Adrenal gland (tissue), 12 donors: ENCODE results near the gene PRDM12. TPM values are rescaled to one million over a fixed set of nuclear protein-coding genes. Genes with fewer than 3 reads are reported as not detected.
A peak's percentile ranks its signal among the peaks of the same experiment; 100 is the strongest.

ENCODE experiments used
- DNase-seq, 7 donors: peaks; one replicate each; pipeline ENCODE4 v3.0.0-alpha.2; 2019 to 2020
- H3K27ac ChIP-seq, 5 donors: fragments of 200-600 bp; sonication (generic) in 4 of 5; 1 replicate in 3 of 5; 2 replicates in 2 of 5; pipeline versions ENCODE4 v1.5.1 to v1.8.0; 2016 to 2020; ENCODE audit warnings: mild to moderate bottlenecking in 1 of 5
- H3K27me3 ChIP-seq: fragments of 200-600 bp; 2 replicates; pipeline ENCODE4 v1.8.0; 2021
- H3K36me3 ChIP-seq, 2 donors: fragments of 200-600 bp; replicated peaks in 1 of 2; 1 replicate in 1 of 2; 2 replicates in 1 of 2; pipeline versions ENCODE4 v1.5.1 to v1.8.0; 2018 to 2022
- H3K4me1 ChIP-seq, 2 donors: fragments of 200-600 bp; replicated peaks in 1 of 2; 1 replicate in 1 of 2; 2 replicates in 1 of 2; pipeline versions ENCODE4 v1.5.1 to v1.8.0; 2018 to 2021
- H3K4me3 ChIP-seq, 4 donors: fragments of 200-600 bp; sonication (generic) in 3 of 4; one replicate each; pipeline ENCODE4 v1.5.1; 2016 to 2018
- H3K9me3 ChIP-seq, 3 donors: fragments of 200-600 bp; sonication (generic) in 1 of 3; replicated peaks in 1 of 3; 1 replicate in 2 of 3; 2 replicates in 1 of 3; pipeline versions ENCODE4 v1.5.1 to v1.8.0; 2016 to 2021
- POLR2A ChIP-seq, 2 donors: fragments of 450-650 bp; IDR thresholded peaks; one replicate each; pipeline ENCODE4 v1.6.1; 2017; ENCODE audit warnings: antibody characterized with exemption in 2 of 2, mild to moderate bottlenecking in 2 of 2, moderate library complexity in 1 of 2
- WGBS, 4 donors: extraction: QIAGEN DNeasy Blood & Tissue Kit in 2 of 4; methylation state at CpG; one replicate each; pipeline versions ENCODE4 v1.1.5 to v1.1.7; 2013 to 2017; 5-methylcytosine and 5-hydroxymethylcytosine counted together
- intact Hi-C, 2 donors: fragments of 100-400 bp; cut with DNase I; formaldehyde crosslinking; loops; one replicate each; pipeline versions ENCODE4 v1.14.1 to v1.15.0; 2022 to 2023
- polyA plus RNA-seq, 3 donors: library from polyadenylated mRNA; stranded (reverse); fragments of 200-250 nt in 2 of 3; fragments of 350-450 nt in 1 of 3; fragmentation: Illumina TruSeq in 1 of 3; extraction: RNeasy Lipid Tissue Mini Kit (QIAGEN cat#74804) in 1 of 3; gene quantifications; one replicate each; pipeline ENCODE4 v1.2.3, GENCODE V29; 2013 to 2014
- total RNA-seq, 9 donors: library from RNA; depleted of rRNA in 4 of 9; stranded (reverse); fragments of >200 nt in 4 of 9; fragments of 120-200 nt in 1 of 9; fragmentation: NEBNext Ultra II Directional in 1 of 9; extraction: Animal tissue kit (Norgen Biotek cat#: 25700) in 1 of 9; gene quantifications; one replicate each; pipeline versions ENCODE4 v1.1.0 to v1.2.4, GENCODE V29; 2013 to 2023
- TF ChIP-seq, protein P1 (sequence below), 6 experiments: fragments of 450-650 bp in 4 of 6; fragments of 200-600 bp in 2 of 6; sonication (generic) in 1 of 6; IDR thresholded peaks; 1 replicate in 5 of 6; 2 replicates in 1 of 6; pipeline versions ENCODE4 v1.5.1 to v1.8.0; 2016 to 2021; ENCODE audit warnings: antibody characterized with exemption in 6 of 6, mild to moderate bottlenecking in 2 of 6, moderate library complexity in 1 of 6
- donor health status: healthy with polysubstance abuse.
- donor health status: Bipolar disorder and iron deficiency.
- donor health status: DM: yes; HTN: yes; CAD: no.
- donor health status: DM: no; HTN: no; CAD: no.
- donor health status: DM: no; HTN: no; CAD: no.
- donor health status: DM: yes; HTN: yes; CAD: no.

Gene PRDM12
- total and polyA plus RNA-seq, 12 donors: 0.07 to 0.14 (median 0.08) TPM; not detected in 9

- TF ChIP-seq POLR2A (IDR thresholded peaks at IDR 0.05): no peak
- TF ChIP-seq, protein P1, sequence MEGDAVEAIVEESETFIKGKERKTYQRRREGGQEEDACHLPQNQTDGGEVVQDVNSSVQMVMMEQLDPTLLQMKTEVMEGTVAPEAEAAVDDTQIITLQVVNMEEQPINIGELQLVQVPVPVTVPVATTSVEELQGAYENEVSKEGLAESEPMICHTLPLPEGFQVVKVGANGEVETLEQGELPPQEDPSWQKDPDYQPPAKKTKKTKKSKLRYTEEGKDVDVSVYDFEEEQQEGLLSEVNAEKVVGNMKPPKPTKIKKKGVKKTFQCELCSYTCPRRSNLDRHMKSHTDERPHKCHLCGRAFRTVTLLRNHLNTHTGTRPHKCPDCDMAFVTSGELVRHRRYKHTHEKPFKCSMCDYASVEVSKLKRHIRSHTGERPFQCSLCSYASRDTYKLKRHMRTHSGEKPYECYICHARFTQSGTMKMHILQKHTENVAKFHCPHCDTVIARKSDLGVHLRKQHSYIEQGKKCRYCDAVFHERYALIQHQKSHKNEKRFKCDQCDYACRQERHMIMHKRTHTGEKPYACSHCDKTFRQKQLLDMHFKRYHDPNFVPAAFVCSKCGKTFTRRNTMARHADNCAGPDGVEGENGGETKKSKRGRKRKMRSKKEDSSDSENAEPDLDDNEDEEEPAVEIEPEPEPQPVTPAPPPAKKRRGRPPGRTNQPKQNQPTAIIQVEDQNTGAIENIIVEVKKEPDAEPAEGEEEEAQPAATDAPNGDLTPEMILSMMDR (IDR thresholded peaks at IDR 0.05): no peak
- H3K36me3 ChIP-seq: peaks cover 0 to 45% of the 10 kb centered on the region in 2 donors
- H3K9me3 ChIP-seq: no peaks in the 10 kb centered on the region
- no peaks in the 10 kb centered on the region for H3K4me1 ChIP-seq
- no peak overlapping the region for H3K27ac ChIP-seq
- WGBS, 4 donors: 78 to 83% (median 80%) methylated on average over 6 to 7 of the region's 7 CpGs
- no peaks in the 10 kb centered on the region for H3K27me3 ChIP-seq
- no peak overlapping the region for H3K4me3 ChIP-seq
- peak in 1 of 7 donors; percentile 9 for DNase-seq
- intact Hi-C loops: loop anchor here (5.0 to 10.0 kb wide), 2 partner anchors 231 to 349 kb away; partner anchors contain the start of gene FIBCD1 (in 1 of the 2)
Observed at GRCh38 chr9:130703501-130703900, 39.1 kb downstream of the PRDM12 start.

GRCh38 chr9:130707225-130707976 lies 43.0 kb downstream of the PRDM12 start:
- H3K4me1 ChIP-seq: no peaks in the 10 kb centered on the region
- intact Hi-C loops: loop anchor here (5.0 to 10.0 kb wide), 4 partner anchors 60 to 290 kb away; partner anchors contain the start of gene FIBCD1 (in 1 of the 2)
- H3K27ac ChIP-seq: no peak overlapping the region
- no peak overlapping the region for H3K4me3 ChIP-seq
- DNase-seq: peak; percentile 53 to 89 (median 74)
- TF ChIP-seq POLR2A (IDR thresholded peaks at IDR 0.05): no peak
- TF ChIP-seq, protein P1 (IDR thresholded peaks at IDR 0.05): peak; percentile 60 to 93 (median 82)
- H3K27me3 ChIP-seq: no peaks in the 10 kb centered on the region
- peaks cover 0 to 20% of the 10 kb centered on the region in 2 donors for H3K36me3 ChIP-seq
- no peaks in the 10 kb centered on the region for H3K9me3 ChIP-seq
- 40 to 58% (median 50%) methylated on average over 9 of the region's 9 CpGs for WGBS, 4 donors

GRCh38 chr9:130710822-130711352 lies 46.5 kb downstream of the PRDM12 start:
- Histone ChIP-seq H3K27me3 (no peaks in the 10 kb centered on the region), H3K9me3 (no peaks in the 10 kb centered on the region), H3K4me1 (peaks cover 12 to 14% of the 10 kb centered on the region in 2 donors), H3K36me3 (no peaks in the 10 kb centered on the region), H3K27ac (no peak overlapping the region), H3K4me3 (no peak overlapping the region)
- TF ChIP-seq POLR2A (IDR thresholded peaks at IDR 0.05): no peak
- TF ChIP-seq, protein P1 (IDR thresholded peaks at IDR 0.05): no peak
- intact Hi-C loops: loop anchor here in 1 of 2 donors (10.0 kb wide), 1 partner anchor 54 kb away; no protein-coding TSS in a partner anchor
- DNase-seq: no peak
- WGBS, 4 donors: 89 to 94% (median 90%) methylated on average over 8 of the region's 8 CpGs

GRCh38 chr9:130711469-130711868 lies 47.1 kb downstream of the PRDM12 start:
- peaks cover 18 to 20% of the 10 kb centered on the region in 2 donors for H3K4me1 ChIP-seq
- 88 to 94% (median 90%) methylated on average over 8 of the region's 8 CpGs for WGBS, 4 donors
- H3K36me3 ChIP-seq: no peaks in the 10 kb centered on the region
- TF ChIP-seq, protein P1 (IDR thresholded peaks at IDR 0.05): no peak
- no peak for TF ChIP-seq POLR2A (IDR thresholded peaks at IDR 0.05)
- H3K9me3 ChIP-seq: no peaks in the 10 kb centered on the region
- DNase-seq: no peak
- H3K4me3 ChIP-seq: no peak overlapping the region
- H3K27ac ChIP-seq: no peak overlapping the region
- intact Hi-C loops: loop anchor here in 1 of 2 donors (10.0 kb wide), 1 partner anchor 53 kb away; no protein-coding TSS in a partner anchor
- H3K27me3 ChIP-seq: no peaks in the 10 kb centered on the region
